Activated CD4-positive, alpha-beta T cell treated with anti-CD3 and anti-CD28 coated beads, Interleukin-2, Interleukin-6, amounts not matched to agents 100 ng/mL and 50 ng/mL, durations not matched to agents 16 hours and 8 hours (primary cell): ENCODE data around the gene A3GALT2.

Experiments used
- DNase-seq: peaks from one replicate; pipeline ENCODE4 v3.0.0-alpha.2; 2020

The A3GALT2 gene

DNA sequence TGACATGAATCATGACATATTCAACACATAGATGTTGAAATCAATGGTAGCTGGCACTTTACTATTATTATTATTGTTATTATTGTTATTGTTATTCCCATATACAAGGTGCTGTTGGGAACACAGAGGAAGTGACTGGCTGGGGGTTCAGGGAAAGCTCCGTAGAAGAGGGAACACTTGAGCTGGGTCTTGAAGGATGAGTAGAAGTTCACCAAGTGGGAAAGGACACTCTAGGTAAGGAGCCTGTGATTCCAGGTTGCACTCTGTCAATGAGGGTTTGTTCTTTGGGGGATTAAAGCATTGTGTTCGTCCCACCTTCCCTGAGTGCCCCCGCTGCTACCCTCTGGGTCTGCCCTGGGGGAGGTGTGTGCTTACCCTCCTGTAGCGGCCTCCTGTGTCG lies 50.5 kb downstream of the A3GALT2 start:
- no peak for DNase-seq

DNA sequence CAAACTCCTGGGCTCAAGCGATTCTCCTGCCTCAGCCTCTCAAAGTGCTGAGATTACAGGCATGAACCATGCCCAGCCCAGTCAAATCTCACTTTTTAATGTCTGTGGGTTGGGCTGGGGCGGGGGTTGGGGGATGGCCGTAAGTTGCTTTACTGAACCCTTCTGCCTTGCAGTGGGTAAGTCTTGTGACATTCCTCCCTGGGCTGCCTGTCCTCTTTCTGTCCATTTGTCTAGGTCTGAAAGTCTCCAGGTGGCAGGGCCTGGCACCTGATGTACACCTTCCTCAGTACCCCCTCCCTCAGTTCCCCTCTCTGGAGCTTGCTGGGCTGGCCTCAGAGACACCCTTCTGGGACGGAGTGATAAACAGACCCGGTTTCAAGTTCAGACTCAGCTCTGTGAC lies 51.3 kb downstream of the A3GALT2 start:
- DNase-seq, result no peak

DNA sequence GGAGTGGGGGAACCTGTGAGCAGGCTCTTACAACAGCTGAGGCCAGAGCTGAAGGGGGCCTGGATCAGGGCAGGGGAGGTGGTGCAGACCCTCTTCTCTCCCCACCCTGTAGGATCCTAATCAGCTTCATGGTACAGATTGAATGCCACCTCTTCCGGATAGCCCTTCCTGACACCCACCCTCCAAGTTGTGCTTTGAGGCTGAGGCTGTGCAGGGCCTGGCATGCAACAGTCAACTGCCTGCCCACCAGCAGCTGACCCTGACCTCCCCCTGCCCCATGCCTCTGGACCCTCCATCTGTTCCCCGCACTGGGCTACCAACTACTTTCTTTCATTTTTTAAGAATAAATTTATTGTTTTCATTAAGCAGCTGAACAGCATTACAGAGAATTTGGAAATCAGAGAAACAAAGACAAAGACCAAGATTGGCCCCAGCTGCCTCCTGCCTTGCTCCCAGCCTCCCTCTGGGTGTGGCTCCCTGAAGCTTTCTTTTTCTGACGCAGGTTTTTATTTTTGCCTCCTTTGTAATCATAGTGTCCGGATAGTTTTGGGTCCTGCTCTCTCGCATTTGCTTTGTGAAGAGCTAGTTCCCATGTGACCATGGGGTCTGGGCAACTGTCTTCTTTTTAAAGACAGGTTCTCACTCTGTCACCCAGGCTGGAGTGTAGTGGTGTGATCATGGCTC lies 51.8 kb downstream of the A3GALT2 start:
- no peak for DNase-seq

DNA sequence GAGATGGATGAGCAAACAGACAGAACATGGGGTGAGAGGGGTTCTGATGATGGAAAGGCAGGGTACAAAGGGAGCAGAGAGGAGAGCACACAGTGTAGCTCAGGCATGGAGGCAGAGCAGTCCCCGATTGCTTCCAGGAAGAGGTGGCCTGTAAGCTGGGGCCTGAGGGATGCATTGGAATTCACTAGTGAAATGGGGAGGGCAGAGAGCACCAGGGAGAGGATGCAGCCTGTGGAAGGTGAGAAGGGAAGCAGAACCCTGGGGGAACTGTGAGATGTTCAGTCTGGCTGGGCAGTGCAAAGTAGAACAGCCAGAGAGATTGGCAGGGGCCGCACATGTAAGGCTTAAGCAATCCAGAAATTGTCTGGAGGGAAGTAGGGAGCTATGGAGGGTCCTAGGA lies 52.4 kb downstream of the A3GALT2 start:
- DNase-seq, result no peak

DNA sequence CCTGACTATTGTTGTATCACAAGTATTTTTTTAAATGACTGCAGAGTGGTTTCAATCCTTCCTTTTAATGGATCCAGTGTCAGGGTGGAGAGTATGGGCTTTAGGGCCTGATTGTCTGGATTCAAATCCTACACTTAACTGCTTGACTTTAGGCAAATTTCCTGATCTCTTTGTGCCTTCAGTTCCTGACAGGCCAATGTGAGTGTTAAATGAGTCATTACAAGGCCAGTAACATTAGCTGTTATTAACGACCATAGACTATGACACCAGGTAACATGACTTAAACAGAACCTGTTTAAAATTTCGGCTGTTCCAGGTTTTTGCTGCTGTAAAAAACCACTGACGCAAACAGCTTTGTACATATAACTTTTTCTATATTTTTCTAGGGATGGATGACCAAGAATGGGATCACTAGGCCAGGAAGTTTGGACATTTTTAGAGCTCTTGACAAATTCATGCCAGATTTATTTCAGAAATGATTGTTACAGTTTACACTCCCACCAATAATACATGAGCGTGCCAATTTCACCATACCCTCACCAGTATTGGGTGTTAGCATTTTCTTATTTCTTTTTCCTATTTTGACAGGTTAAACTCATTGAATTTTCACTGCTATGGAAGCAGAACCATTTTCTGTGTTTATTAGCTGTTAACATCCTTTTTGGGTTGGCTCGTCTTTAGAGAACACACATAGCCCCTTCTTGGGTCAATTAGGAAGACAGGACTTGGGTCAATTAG lies 53.3 kb downstream of the A3GALT2 start:
- no peak for DNase-seq

DNA sequence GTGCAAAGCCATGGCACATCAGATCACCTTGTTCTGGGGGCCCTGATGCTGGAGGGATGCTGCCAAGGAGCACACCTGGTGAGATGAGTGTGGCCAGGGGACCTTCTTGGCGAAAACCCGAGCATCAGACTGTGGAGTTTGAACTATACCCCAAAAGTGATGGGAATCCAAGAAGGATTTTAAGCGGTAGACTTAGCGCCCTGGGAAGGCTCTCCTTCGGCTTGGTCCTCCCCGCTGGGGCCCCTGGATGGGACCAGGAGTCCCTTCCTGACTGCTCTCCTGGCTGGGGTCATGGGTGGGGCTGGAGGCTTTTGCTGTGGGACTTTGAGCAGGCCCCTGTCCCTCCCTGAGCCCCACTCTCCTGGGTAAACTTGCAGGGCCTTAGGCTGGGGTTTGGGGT lies 54.1 kb downstream of the A3GALT2 start:
- no peak for DNase-seq

DNA sequence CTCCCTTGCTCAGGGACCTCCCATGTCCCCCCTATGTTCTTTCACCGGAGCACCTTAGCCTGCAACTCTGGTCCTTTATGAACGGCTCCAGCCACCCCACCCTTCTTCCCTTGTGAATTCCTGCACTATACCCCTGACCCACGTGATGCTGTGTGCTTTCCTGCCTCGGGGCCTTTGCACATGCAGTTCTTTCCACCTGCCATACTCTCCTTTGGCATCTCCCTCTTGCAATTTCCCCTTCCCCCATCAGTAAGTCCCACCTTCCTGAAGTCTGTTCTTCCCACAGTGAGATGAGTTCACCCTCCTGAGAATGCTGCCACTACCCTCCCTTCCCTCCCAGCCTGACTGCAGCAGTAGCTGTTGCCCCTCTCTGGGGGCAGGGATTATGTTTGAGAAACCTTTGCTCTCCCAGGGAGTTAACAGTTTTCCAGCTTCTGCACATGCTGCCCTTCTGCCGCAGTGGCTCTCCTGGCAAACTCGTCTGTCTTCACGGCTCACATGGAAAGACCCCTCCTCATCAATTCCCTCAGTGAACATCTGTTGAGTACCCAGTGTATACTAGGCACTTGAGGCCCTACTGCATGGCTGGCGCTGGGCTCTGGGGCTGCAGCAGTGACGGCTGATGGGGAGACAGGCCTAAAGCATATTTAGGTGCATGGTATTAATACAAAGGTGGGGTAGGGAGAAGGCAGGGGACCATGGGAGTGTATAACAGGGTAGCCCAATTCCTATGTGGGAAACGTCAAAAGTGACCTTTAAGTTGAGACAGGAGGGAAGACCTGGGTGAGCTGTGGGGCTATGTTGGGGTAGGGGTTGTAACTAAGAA lies 54.9 kb downstream of the A3GALT2 start:
- DNase-seq, result no peak

DNA sequence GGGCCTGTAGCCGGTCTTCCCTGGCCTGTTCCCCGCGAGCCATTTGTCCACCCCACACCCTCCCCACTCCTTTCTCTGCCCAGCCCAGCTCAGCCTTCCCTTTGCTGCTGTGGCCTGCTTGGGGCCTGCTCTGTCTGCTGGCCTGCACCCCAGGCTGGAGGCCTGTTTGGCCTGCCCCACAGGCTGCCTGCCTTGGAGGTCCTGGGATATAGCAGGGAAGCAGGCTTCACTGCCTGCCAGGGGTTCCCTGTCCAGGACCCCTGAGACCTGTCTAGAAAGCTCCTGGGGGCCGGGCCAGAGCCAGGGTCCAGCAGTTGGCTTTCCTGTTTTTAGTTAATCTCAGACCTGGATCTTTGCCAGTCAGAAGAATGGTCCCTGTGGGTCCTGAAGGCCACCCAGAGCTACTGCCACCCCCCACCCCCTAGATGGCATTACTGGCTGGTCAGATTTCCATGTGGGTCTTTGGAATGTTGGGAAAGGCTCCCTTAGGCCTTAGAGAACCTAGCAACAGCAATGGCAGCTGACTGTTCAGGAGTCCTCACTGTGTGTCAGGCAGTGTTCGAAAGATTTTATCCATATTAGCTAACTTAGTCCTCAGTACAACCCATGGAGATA lies 56.9 kb downstream of the A3GALT2 start:
- DNase-seq, result no peak

DNA sequence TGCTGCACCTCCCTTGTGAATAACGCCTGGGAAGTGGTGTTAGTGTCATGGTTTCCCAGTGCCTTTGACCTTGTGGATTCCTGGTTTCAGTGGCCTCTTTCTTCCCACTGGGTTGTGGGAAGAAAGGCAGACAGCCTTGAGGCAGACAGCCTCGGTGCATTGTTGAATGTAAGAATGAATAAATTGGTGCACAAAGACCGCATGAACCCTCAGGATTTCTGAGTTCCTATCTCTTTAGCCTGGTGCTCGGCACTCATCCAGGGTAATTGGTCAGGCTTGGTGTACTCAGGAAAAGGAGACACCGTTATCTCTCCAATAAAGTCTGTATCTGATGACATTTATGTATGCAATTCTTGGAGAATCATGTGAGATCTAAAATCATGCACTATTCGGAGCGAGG lies 59.6 kb downstream of the A3GALT2 start:
- DNase-seq, result no peak

DNA sequence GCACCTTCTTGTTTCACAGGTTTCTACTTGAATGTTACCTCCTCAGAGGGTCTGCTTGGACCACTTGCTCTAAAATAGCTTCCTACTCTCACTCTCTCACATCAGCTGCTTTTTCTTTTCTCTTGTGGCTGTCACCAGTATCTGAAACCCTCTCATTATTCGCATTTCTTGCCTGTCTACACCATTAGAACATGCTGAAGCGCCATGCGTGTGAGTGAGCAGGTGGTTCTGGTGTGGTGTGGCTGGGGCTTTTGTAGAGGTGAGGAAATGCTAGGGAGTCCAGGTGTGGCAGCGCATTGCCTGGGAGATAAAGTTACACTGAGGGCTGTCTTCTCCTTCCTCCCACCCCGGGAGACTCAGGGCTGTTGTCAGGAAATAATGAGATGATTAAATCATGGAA lies 60.5 kb downstream of the A3GALT2 start:
- no peak for DNase-seq

DNA sequence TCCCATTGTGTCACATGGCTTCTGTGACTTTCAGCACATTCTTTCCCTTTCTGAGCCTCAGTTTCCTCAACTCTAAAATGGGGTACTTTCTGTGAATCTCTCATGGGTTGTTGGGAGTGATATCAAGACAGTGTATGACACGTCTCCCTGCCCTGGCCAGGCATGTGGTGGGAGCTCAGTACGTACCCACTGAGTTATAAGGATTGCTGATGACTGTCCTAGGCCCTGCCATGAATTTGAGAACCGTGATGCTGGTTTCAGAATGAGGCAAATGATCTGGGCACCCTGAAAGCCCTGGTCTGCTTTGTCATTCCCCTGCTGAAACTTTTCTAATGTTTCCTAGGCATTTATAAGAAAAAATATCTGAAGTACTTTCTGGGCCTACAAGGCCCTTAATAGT lies 61.0 kb downstream of the A3GALT2 start:
- peak; percentile 39 for DNase-seq

DNA sequence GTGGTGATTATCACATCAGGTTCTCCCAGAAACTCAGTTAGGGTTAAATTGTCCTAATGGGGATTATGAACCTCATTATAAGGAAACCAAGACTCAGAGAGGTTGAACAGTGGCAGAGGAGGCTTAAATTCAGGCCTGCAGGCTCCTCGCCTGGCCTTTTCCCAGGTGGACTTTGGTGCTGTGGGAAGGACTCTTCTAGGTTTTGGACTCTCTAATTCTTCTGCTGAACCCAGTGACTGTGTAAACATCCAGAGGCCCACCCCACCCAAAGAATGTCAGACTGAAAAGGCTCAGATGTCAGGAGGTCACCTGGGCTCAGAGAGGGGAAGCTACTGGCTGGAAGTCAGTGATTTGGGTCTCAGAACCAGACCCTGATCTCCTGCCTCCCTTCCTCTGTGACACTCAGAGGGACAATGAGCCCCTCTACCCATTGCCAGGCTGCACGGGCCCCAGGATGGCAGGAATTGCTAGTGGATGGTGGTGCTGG lies 62.1 kb downstream of the A3GALT2 start:
- no peak for DNase-seq

DNA sequence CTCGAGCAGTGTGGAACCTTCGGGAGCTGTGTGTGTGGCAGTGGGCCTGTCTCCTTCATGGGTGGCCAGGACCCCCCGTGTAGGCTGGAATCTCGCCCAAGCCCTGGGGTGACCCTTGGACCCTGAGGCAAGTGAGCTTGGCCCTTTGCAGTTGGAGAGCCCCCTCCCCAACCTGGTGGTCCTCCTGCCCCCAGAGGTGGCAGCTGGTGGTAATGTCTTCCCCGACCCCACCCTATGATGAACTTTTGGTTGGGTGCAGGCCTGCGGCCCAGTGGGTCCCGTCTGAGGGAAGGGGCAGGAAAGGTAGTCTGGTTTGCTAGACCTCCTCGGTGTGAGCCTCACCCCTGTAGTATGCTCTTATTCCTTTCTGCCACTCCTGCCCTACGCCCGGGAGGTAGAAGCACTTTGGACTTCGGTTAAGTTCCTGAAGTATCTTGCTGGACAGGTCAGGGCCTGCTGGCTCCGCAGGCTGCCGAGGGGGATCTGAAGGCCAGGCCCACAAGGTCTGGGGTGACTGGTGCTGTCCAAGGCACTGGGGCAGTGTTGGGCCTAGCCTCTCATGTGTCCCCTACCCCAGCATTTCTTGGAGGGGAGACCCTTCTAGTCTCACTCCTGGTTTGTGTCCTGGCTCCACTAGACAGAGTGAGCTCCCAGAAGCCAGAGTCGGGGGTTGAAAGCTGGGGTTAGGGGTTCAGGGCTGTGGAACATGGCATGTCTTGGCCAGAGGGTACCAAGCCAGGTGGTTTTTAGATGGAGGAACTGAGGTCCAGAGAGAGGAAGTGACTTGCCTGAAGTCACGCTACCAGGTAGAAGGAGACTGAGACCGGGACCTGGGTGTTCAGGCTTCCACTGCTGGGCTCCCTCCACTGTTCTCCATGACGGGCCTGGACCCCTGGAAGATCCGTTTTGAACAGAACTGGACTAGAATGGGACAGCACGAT lies 62.9 kb downstream of the A3GALT2 start:
- DNase-seq, result no peak

DNA sequence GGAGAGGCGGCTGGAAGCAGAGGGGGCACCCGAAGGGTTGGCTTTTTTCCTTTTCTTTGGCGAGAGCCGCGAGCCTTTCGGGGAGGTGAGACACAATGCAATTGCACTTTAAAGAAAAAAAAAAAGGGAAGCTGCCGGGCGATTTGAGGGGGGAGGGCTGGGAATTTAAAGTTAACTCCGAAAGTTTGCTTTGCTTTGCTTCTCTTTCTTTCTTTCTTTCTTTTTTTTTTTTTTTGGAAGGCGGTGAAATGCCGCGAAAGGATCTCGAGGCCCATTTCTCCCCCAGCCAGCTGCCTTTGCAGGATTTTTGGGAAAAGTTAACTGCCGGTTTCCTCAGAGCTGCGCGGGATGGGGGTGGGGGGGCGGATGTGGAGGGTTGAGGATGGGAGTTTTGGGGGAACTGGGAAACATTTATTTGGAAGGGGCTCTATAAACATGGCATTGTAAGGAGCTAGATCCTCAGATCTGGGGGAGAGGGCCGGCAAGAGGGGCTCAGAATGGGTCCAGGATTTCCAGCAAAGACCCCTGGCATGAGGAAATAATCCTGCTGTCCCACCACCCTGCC lies 63.6 kb downstream of the A3GALT2 start:
- no peak for DNase-seq
